K562 (cell line): Measurements from ENCODE around the gene PEX11B. TPM values are rescaled to one million over a fixed set of nuclear protein-coding genes. Genes with fewer than 3 reads are reported as not detected.

ENCODE experiments used
- ATF7 ChIP-seq: fragments of 450-650 bp; IDR thresholded peaks from 2 replicates; pipeline ENCODE4 v1.7.1; 2014; ENCODE audit warnings: mild to moderate bottlenecking, moderate library complexity
- C11orf30 ChIP-seq: fragments of 450-650 bp; IDR thresholded peaks from 2 replicates; pipeline ENCODE4 v1.6.1; 2016; ENCODE audit warnings: low read depth, mild to moderate bottlenecking
- NR2F6 ChIP-seq: fragments of 450-650 bp; formaldehyde crosslinking; IDR thresholded peaks from 2 replicates; pipeline ENCODE4 v1.4.0; 2020; ENCODE audit warnings: mild to moderate bottlenecking
- PHB2 ChIP-seq: fragments of 450-650 bp; IDR thresholded peaks from 2 replicates; pipeline ENCODE4 v1.6.1; 2017; ENCODE audit warnings: low read depth
- PHF8 ChIP-seq: fragments of 200-600 bp; sonication (generic); IDR thresholded peaks from 2 replicates; pipeline ENCODE4 v1.6.1; 2012; ENCODE audit warnings: mixed run types, mild to moderate bottlenecking, inconsistent platforms, low read length, moderate library complexity, borderline replicate concordance
- SIN3B ChIP-seq: fragments of 450-650 bp; IDR thresholded peaks from 2 replicates; pipeline ENCODE4 v1.6.1; 2017; ENCODE audit warnings: low read depth, mild to moderate bottlenecking, moderate library complexity
- SMARCA5 ChIP-seq: fragments of 450-650 bp; IDR thresholded peaks from 2 replicates; pipeline ENCODE4 v1.6.1; 2016
- TOE1 ChIP-seq, 2 experiments: fragments of 450-650 bp in 1 of 2; sonication (generic) in 1 of 2; formaldehyde crosslinking in 1 of 2; IDR thresholded peaks; 2 replicates each; pipeline versions ENCODE4 v1.7.1 to v1.8.0; 2016 to 2022; ENCODE audit warnings: borderline replicate concordance in 2 of 2, mild to moderate bottlenecking in 2 of 2, antibody characterized with exemption in 1 of 2, inconsistent platforms in 1 of 2, low read depth in 1 of 2, missing genetic modification reagents in 1 of 2, moderate library complexity in 1 of 2
- YBX1 ChIP-seq: fragments of 450-650 bp; IDR thresholded peaks from 2 replicates; pipeline ENCODE4 v1.7.1; 2016; ENCODE audit warnings: mild to moderate bottlenecking
- polyA plus RNA-seq, 8 experiments: library from polyadenylated mRNA; depleted of rRNA in 4 of 8; stranded (reverse) in 5 of 8; unstranded in 3 of 8; fragments of >200 nt; fragmentation: Nextera tagmentation in 2 of 8; fragmentation: Illumina TruSeq in 1 of 8; extraction: Ambion mirVana in 2 of 8; extraction: Trizol in 1 of 8; gene quantifications; 2 replicates each; pipeline versions ENCODE4 v1.2.1 to v1.2.3, GENCODE V29; 2011 to 2014; ENCODE audit warnings: inconsistent platforms in 1 of 8, missing spikeins in 1 of 8
- total RNA-seq, 7 experiments: library from RNA; depleted of rRNA in 6 of 7; stranded (reverse); fragments of >200 nt in 6 of 7; fragmentation: Illumina TruSeq in 2 of 7; extraction: Trizol in 2 of 7; gene quantifications; 2 replicates each; pipeline versions ENCODE4 v1.2.1 to v1.2.3, GENCODE V29; 2011 to 2021; ENCODE audit warnings: low replicate concordance in 1 of 7
- TF ChIP-seq, protein P1 (sequence below): fragments of 450-650 bp; conservative IDR thresholded peaks from 2 replicates; pipeline ENCODE4 v1.6.1; 2016; ENCODE audit warnings: missing genetic modification characterization, low read depth, mild to moderate bottlenecking, control low read depth, missing compliant biosample characterization
- TF ChIP-seq, protein P2 (sequence below): fragments of 450-650 bp; IDR thresholded peaks from 2 replicates; pipeline ENCODE4 v1.6.1; 2018; ENCODE audit not compliant: partially characterized antibody

PEX11B gene
- total and polyA plus RNA-seq, 9 of the 15 experiments (the other 6 are each of a cell fraction or from before 2014, with no cell fraction given), result 13.2 to 60.0 (median 21.7) TPM

DNA sequence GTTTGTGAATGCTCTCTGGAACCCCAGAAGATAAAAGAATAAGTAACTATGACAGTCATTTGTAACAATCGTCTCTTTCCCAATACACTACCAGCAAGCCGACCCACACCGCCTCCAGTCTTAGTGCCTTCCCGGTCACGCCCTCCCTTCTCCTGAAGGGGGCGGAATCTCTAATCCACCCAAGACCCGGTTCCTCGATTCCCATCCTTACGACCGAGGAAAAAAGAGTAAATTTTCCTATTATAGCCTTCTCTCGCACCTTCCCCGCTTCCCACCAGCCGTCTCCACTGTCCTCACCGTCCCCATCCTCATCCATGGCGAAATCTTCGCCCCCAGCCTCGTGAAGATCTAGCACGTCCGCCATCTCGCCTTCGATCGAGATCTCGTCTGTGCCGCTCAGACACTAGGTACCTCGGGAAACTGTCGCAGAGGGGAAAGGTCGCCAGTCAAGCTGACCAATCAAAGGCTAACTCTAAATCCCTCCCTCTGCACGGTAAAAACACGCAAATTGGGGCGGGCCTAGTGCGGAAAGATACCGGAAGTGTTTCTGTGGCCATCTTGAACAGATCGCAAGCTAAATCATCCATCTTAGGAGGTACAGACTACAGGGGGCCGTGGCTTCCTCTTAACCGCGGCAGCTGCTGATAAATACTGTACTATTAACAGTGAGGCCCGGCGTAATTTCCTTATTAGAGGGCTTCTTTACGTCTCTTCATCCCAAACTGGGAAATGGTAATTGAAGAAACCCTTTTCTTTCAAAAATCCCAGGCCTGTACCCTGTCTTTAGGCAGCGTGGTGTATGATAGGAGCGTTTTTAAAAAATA lies 8.8 kb upstream of the PEX11B start, which contains the start of gene RBM8A (continued):
- TF ChIP-seq ATF7 (peak; percentile 79), SMARCA5 (peak; percentile 91), SIN3B (peak; percentile 97), PHB2 (peak; percentile 53; the same call in 1 of the 2 replicates), TOE1 (IDR thresholded peaks at IDR 0.05; ENCODE audit: borderline replicate concordance) (peak; percentile 84), TOE1 (CRISPR knock-in tag; IDR thresholded peaks at IDR 0.05; ENCODE audit: borderline replicate concordance, low read depth) (no peak), NR2F6 (CRISPR knock-in tag) (no peak), C11orf30 (peak; percentile 99), YBX1 (no peak), PHF8 (peak; percentile 98)
- TF ChIP-seq, protein P1, sequence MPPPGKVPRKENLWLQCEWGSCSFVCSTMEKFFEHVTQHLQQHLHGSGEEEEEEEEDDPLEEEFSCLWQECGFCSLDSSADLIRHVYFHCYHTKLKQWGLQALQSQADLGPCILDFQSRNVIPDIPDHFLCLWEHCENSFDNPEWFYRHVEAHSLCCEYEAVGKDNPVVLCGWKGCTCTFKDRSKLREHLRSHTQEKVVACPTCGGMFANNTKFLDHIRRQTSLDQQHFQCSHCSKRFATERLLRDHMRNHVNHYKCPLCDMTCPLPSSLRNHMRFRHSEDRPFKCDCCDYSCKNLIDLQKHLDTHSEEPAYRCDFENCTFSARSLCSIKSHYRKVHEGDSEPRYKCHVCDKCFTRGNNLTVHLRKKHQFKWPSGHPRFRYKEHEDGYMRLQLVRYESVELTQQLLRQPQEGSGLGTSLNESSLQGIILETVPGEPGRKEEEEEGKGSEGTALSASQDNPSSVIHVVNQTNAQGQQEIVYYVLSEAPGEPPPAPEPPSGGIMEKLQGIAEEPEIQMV (tag), result peak; percentile 74; the same call in 1 of the 2 replicates
- TF ChIP-seq, protein P2, sequence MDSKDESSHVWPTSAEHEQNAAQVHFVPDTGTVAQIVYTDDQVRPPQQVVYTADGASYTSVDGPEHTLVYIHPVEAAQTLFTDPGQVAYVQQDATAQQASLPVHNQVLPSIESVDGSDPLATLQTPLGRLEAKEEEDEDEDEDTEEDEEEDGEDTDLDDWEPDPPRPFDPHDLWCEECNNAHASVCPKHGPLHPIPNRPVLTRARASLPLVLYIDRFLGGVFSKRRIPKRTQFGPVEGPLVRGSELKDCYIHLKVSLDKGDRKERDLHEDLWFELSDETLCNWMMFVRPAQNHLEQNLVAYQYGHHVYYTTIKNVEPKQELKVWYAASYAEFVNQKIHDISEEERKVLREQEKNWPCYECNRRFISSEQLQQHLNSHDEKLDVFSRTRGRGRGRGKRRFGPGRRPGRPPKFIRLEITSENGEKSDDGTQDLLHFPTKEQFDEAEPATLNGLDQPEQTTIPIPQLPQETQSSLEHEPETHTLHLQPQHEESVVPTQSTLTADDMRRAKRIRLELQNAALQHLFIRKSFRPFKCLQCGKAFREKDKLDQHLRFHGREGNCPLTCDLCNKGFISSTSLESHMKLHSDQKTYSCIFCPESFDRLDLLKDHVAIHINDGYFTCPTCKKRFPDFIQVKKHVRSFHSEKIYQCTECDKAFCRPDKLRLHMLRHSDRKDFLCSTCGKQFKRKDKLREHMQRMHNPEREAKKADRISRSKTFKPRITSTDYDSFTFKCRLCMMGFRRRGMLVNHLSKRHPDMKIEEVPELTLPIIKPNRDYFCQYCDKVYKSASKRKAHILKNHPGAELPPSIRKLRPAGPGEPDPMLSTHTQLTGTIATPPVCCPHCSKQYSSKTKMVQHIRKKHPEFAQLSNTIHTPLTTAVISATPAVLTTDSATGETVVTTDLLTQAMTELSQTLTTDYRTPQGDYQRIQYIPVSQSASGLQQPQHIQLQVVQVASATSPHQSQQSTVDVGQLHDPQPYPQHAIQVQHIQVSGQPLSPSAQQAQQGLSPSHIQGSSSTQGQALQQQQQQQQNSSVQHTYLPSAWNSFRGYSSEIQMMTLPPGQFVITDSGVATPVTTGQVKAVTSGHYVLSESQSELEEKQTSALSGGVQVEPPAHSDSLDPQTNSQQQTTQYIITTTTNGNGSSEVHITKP, result peak; percentile 47
